GM23338 (cell line): ENCODE data around the gene KLRF2. TPM values are rescaled to one million over a fixed set of nuclear protein-coding genes. Genes with fewer than 3 reads are reported as not detected.

Source experiments
- ATAC-seq: fragments of 200-7000 bp; cut with Tn5 transposase; 3 replicates; pipeline ENCODE4 v1.9.1; 2020
- DNase-seq: peaks from one replicate; pipeline ENCODE4 v3.0.0-alpha.2; 2015; ENCODE audit warnings: low spot score
- H2AFZ ChIP-seq: fragments of 200-600 bp; sonication (generic); 2 replicates; pipeline ENCODE4 v1.8.0; 2016; ENCODE audit warnings: antibody characterized with exemption, mild to moderate bottlenecking, moderate library complexity
- H3F3A ChIP-seq: fragments of 200-600 bp; sonication (generic); replicated peaks from 2 replicates; pipeline ENCODE4 v1.8.0; 2017; ENCODE audit warnings: antibody characterized with exemption, mixed run types, low read depth
- H3K27ac ChIP-seq: fragments of 200-600 bp; sonication (generic); 2 replicates; pipeline ENCODE4 v1.6.1; 2016; ENCODE audit warnings: low read depth
- H3K27me3 ChIP-seq: fragments of 200-600 bp; sonication (generic); 2 replicates; pipeline ENCODE4 v1.8.0; 2016; ENCODE audit warnings: mild to moderate bottlenecking, mixed run types, moderate library complexity; ENCODE audit not compliant: insufficient read depth
- H3K36me3 ChIP-seq: fragments of 200-600 bp; sonication (generic); 2 replicates; pipeline ENCODE4 v1.8.0; 2016; ENCODE audit warnings: mild to moderate bottlenecking; ENCODE audit not compliant: insufficient read depth
- H3K4me1 ChIP-seq: fragments of 200-600 bp; sonication (generic); 2 replicates; pipeline ENCODE4 v1.8.0; 2016; ENCODE audit warnings: mild to moderate bottlenecking, moderate library complexity; ENCODE audit not compliant: insufficient read depth
- H3K4me2 ChIP-seq: fragments of 200-600 bp; sonication (generic); 2 replicates; pipeline ENCODE4 v1.7.1; 2017; ENCODE audit warnings: mixed run types
- H3K4me3 ChIP-seq: fragments of 200-600 bp; sonication (generic); 2 replicates; pipeline ENCODE4 v1.6.1; 2016; ENCODE audit warnings: mixed run types
- H3K79me2 ChIP-seq: fragments of 200-600 bp; sonication (generic); replicated peaks from 2 replicates; pipeline ENCODE4 v1.8.0; 2017; ENCODE audit warnings: mild to moderate bottlenecking; ENCODE audit not compliant: insufficient read depth
- H3K9me2 ChIP-seq: fragments of 200-600 bp; sonication (generic); 2 replicates; pipeline ENCODE4 v1.8.0; 2017; ENCODE audit not compliant: insufficient read depth
- H4K20me1 ChIP-seq: fragments of 200-600 bp; sonication (generic); replicated peaks from 2 replicates; pipeline ENCODE4 v1.8.0; 2017; ENCODE audit warnings: mild to moderate bottlenecking; ENCODE audit not compliant: insufficient read depth
- H3K27ac Mint-ChIP-seq: 2 replicates; pipeline ENCODE4 v1.8.0; 2020; ENCODE audit warnings: inconsistent platforms, mild to moderate bottlenecking, moderate library complexity, mixed read lengths
- H3K27me3 Mint-ChIP-seq: 3 replicates; pipeline ENCODE4 v1.8.0; 2022; ENCODE audit warnings: low read depth, mild to moderate bottlenecking, moderate library complexity, mixed read lengths, inconsistent platforms; ENCODE audit not compliant: insufficient read depth, poor library complexity
- H3K36me3 Mint-ChIP-seq: 3 replicates; pipeline ENCODE4 v1.8.0; 2021; ENCODE audit warnings: low read depth, mild to moderate bottlenecking, inconsistent platforms, moderate library complexity, mixed read lengths
- H3K4me1 Mint-ChIP-seq: 3 replicates; pipeline ENCODE4 v1.8.0; 2020; ENCODE audit warnings: mild to moderate bottlenecking, inconsistent platforms, mixed read lengths
- H3K4me3 Mint-ChIP-seq: 3 replicates; pipeline ENCODE4 v1.8.0; 2021; ENCODE audit warnings: moderate library complexity, mild to moderate bottlenecking, inconsistent platforms, mixed read lengths
- H3K9me3 Mint-ChIP-seq: 3 replicates; pipeline ENCODE4 v1.8.0; 2020; ENCODE audit warnings: moderate library complexity, mild to moderate bottlenecking, inconsistent platforms, mixed read lengths
- CREB1 ChIP-seq: fragments of 250-450 bp; sonication (Bioruptor Pico); IDR thresholded peaks from 2 replicates; pipeline ENCODE4 v1.5.0; 2020; ENCODE audit warnings: low read depth, mild to moderate bottlenecking, moderate library complexity
- ETS1 ChIP-seq: IDR thresholded peaks from 2 replicates; pipeline ENCODE4 v1.6.1; 2016; ENCODE audit warnings: antibody characterized with exemption
- EZH2 ChIP-seq: fragments of 200-600 bp; sonication (generic); IDR thresholded peaks from one replicate; pipeline ENCODE4 v1.8.0; 2017; ENCODE audit warnings: antibody characterized with exemption, mild to moderate bottlenecking, low read depth; ENCODE audit not compliant: unreplicated experiment
- EZH2phosphoT487 ChIP-seq: fragments of 200-600 bp; sonication (generic); IDR thresholded peaks from one replicate; pipeline ENCODE4 v1.8.1; 2018; ENCODE audit warnings: antibody characterized with exemption; ENCODE audit not compliant: unreplicated experiment
- NANOG ChIP-seq: IDR thresholded peaks from 2 replicates; pipeline ENCODE4 v1.6.1; 2016; ENCODE audit warnings: antibody characterized with exemption, borderline replicate concordance
- REST ChIP-seq: IDR thresholded peaks from one replicate; pipeline ENCODE4 v1.6.1; 2018; ENCODE audit warnings: antibody characterized with exemption; ENCODE audit not compliant: unreplicated experiment
- ZNF114 ChIP-seq: fragments of 250-450 bp; sonication (Bioruptor Pico); IDR thresholded peaks from 2 replicates; pipeline ENCODE4 v1.5.0; 2020; ENCODE audit warnings: mild to moderate bottlenecking, moderate library complexity
- ZNF331 ChIP-seq: fragments of 250-450 bp; sonication (Bioruptor Pico); IDR thresholded peaks from 2 replicates; pipeline ENCODE4 v1.5.0; 2020; ENCODE audit warnings: low read depth, mild to moderate bottlenecking, moderate library complexity
- ZNF462 ChIP-seq: fragments of 250-450 bp; sonication (Bioruptor Pico); IDR thresholded peaks from 2 replicates; pipeline ENCODE4 v1.5.0; 2020; ENCODE audit warnings: mild to moderate bottlenecking, moderate library complexity
- polyA plus RNA-seq: library from polyadenylated mRNA; unstranded; fragments of >200 nt; fragmentation: Nextera tagmentation; extraction: Ambion mirVana; gene quantifications from 2 replicates; pipeline ENCODE4 v1.2.1, GENCODE V29; 2016
- total RNA-seq: library from RNA; depleted of rRNA; stranded (reverse); fragments of >200 nt; shearing (Covaris generic); gene quantifications from 2 replicates; pipeline ENCODE4 v1.2.3, GENCODE V29; 2014

The KLRF2 gene
- total and polyA plus RNA-seq, 2 experiments from 2014 or later = not detected

- Mint-ChIP-seq H3K36me3 (no peaks in the 10 kb centered on the region), H3K4me3 (no peak overlapping the region), H3K9me3 (no peaks in the 10 kb centered on the region), H3K27me3 (no peaks in the 10 kb centered on the region), H3K4me1 (no peaks in the 10 kb centered on the region), H3K27ac (no peak overlapping the region)
- H3F3A ChIP-seq = no peaks in the 10 kb centered on the region
- TF ChIP-seq EZH2phosphoT487 = no peak
- TF ChIP-seq REST = no peak
- TF ChIP-seq ZNF462 = no peak
- TF ChIP-seq CREB1 (CRISPR knock-in tag) = no peak
- no peak for TF ChIP-seq EZH2
- TF ChIP-seq ETS1 = no peak
- TF ChIP-seq NANOG = no peak
- TF ChIP-seq ZNF331 (CRISPR knock-in tag) = no peak
- no peak for TF ChIP-seq ZNF114 (CRISPR knock-in tag)
- no peaks in the 10 kb centered on the region for H3K36me3 ChIP-seq
- H3K4me1 ChIP-seq = no peaks in the 10 kb centered on the region
- no peak overlapping the region for H3K4me2 ChIP-seq
- DNase-seq = no peak
- H2AFZ ChIP-seq = no peak overlapping the region
- H3K9me2 ChIP-seq = no peaks in the 10 kb centered on the region
- no peaks in the 10 kb centered on the region for H4K20me1 ChIP-seq
- H3K27ac ChIP-seq = no peak overlapping the region
- no peak overlapping the region for H3K4me3 ChIP-seq
- H3K79me2 ChIP-seq = no peaks in the 10 kb centered on the region
- no peaks in the 10 kb centered on the region for H3K27me3 ChIP-seq
- ATAC-seq = no peak
Measured at GRCh38 chr12:9888665-9889273, 7.5 kb downstream of the KLRF2 start.
